ENCODE results near the gene RAB5IF.

GRCh38 chr20:36579996-36580545, 25.5 kb upstream of the RAB5IF start:
- TF ChIP-seq, protein P1, sequence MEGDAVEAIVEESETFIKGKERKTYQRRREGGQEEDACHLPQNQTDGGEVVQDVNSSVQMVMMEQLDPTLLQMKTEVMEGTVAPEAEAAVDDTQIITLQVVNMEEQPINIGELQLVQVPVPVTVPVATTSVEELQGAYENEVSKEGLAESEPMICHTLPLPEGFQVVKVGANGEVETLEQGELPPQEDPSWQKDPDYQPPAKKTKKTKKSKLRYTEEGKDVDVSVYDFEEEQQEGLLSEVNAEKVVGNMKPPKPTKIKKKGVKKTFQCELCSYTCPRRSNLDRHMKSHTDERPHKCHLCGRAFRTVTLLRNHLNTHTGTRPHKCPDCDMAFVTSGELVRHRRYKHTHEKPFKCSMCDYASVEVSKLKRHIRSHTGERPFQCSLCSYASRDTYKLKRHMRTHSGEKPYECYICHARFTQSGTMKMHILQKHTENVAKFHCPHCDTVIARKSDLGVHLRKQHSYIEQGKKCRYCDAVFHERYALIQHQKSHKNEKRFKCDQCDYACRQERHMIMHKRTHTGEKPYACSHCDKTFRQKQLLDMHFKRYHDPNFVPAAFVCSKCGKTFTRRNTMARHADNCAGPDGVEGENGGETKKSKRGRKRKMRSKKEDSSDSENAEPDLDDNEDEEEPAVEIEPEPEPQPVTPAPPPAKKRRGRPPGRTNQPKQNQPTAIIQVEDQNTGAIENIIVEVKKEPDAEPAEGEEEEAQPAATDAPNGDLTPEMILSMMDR (IDR thresholded peaks at IDR 0.05) = no peak
- no peak for TF ChIP-seq POLR2A (IDR thresholded peaks at IDR 0.05)

Data from testis (tissue), 2 donors.